Esophagus squamous epithelium (tissue), 5 donors: ENCODE results near the gene QRICH2. TPM values are rescaled to one million over a fixed set of nuclear protein-coding genes. Genes with fewer than 3 reads are reported as not detected.
"Not testable (repeated sequence)": the region's sequence is repeated elsewhere in the genome, so short reads cannot be mapped to it uniquely, and the experiment has no call there.

Experiments used
- DNase-seq: peaks from one replicate; lab custom pipeline; 2025; lab: John Stamatoyannopoulos, UW
- H3K27ac ChIP-seq, 4 donors: fragments of 200-600 bp; sonication (generic); one replicate each; pipeline ENCODE4 v1.5.1; 2016 to 2019; ENCODE audit warnings: mild to moderate bottlenecking in 1 of 4
- H3K27me3 ChIP-seq, 4 donors: fragments of 200-600 bp; sonication (generic); 1 replicate in 3 of 4; 2 replicates in 1 of 4; pipeline versions ENCODE4 v1.5.1 to v1.6.0; 2017 to 2021; ENCODE audit warnings: antibody characterized with exemption in 1 of 4
- H3K36me3 ChIP-seq, 3 donors: fragments of 200-600 bp; sonication (generic); one replicate each; pipeline ENCODE4 v1.5.1; 2016 to 2019
- H3K4me1 ChIP-seq, 3 donors: fragments of 200-600 bp; sonication (generic); one replicate each; pipeline ENCODE4 v1.5.1; 2017 to 2019
- H3K4me3 ChIP-seq, 4 donors: fragments of 200-600 bp; sonication (generic); 1 replicate in 3 of 4; 2 replicates in 1 of 4; pipeline ENCODE4 v1.5.1; 2016 to 2019; ENCODE audit warnings: mild to moderate bottlenecking in 2 of 4, moderate library complexity in 1 of 4
- H3K9me3 ChIP-seq, 3 donors: fragments of 200-600 bp; sonication (generic); one replicate each; pipeline ENCODE4 v1.5.1; 2016 to 2019
- POLR2A ChIP-seq, 4 donors: fragments of 450-650 bp; IDR thresholded peaks; one replicate each; pipeline ENCODE4 v1.6.1; 2017; ENCODE audit warnings: antibody characterized with exemption in 4 of 4, mild to moderate bottlenecking in 4 of 4, moderate library complexity in 3 of 4
- whole genome bisulfite sequencing, 2 donors: methylation state at CpG; one replicate each; pipeline ENCODE4 v1.1.5; 2018; 5-methylcytosine and 5-hydroxymethylcytosine counted together
- intact Hi-C: fragments of 100-400 bp; cut with DNase I; formaldehyde crosslinking; loops from one replicate; pipeline ENCODE4 v1.15.0; 2022
- total RNA-seq, 4 donors: library from RNA; depleted of rRNA; stranded (reverse); fragments of >200 nt; gene quantifications; one replicate each; pipeline ENCODE4 v1.1.0, GENCODE V29; 2016
- TF ChIP-seq, protein P1 (sequence below), 6 experiments: fragments of 450-650 bp in 4 of 6; fragments of 200-600 bp in 2 of 6; sonication (generic) in 2 of 6; IDR thresholded peaks; one replicate each; pipeline ENCODE4 v1.5.1; 2016 to 2019; ENCODE audit warnings: antibody characterized with exemption in 6 of 6, mild to moderate bottlenecking in 4 of 6, moderate library complexity in 4 of 6
- donor health status: DM: yes; HTN: yes; CAD: no.

The QRICH2 gene
- total RNA-seq, 4 donors from 2014 or later: 1.1 to 2.8 (median 1.8) TPM

- DNase-seq: peak; percentile 55
- H3K4me1 ChIP-seq: peaks cover 6 to 43% (median 7%) of the 10 kb centered on the region in 3 donors
- no CpG with 5 or more reads among the region's 75 CpGs for WGBS, 2 donors
- no peaks in the 10 kb centered on the region for H3K9me3 ChIP-seq
- H3K27me3 ChIP-seq: no peaks in the 10 kb centered on the region
- H3K36me3 ChIP-seq: peaks cover 0 to 3% (median 0%) of the 10 kb centered on the region in 3 donors
- intact Hi-C loops: no loop called here
- H3K4me3 ChIP-seq: peak within 1 kb of the TSS; percentile 67 to 97 (median 91)
- H3K27ac ChIP-seq: peak within 1 kb of the TSS; percentile 90 to 94 (median 92)
- TF ChIP-seq POLR2A (IDR thresholded peaks at IDR 0.05): peak in 2 of 4 donors; percentile 82 to 89
- TF ChIP-seq, protein P1, sequence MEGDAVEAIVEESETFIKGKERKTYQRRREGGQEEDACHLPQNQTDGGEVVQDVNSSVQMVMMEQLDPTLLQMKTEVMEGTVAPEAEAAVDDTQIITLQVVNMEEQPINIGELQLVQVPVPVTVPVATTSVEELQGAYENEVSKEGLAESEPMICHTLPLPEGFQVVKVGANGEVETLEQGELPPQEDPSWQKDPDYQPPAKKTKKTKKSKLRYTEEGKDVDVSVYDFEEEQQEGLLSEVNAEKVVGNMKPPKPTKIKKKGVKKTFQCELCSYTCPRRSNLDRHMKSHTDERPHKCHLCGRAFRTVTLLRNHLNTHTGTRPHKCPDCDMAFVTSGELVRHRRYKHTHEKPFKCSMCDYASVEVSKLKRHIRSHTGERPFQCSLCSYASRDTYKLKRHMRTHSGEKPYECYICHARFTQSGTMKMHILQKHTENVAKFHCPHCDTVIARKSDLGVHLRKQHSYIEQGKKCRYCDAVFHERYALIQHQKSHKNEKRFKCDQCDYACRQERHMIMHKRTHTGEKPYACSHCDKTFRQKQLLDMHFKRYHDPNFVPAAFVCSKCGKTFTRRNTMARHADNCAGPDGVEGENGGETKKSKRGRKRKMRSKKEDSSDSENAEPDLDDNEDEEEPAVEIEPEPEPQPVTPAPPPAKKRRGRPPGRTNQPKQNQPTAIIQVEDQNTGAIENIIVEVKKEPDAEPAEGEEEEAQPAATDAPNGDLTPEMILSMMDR (IDR thresholded peaks at IDR 0.05): peak; percentile 25 to 52 (median 43)
Observed at GRCh38 chr17:76353599-76354316, 45.7 kb upstream of the QRICH2 start, which contains the start of gene PRPSAP1. Gene PRPSAP1 (minus strand): TSS chr17:76353916. CDS start chr17:76353703, 213 bp downstream.

DNA sequence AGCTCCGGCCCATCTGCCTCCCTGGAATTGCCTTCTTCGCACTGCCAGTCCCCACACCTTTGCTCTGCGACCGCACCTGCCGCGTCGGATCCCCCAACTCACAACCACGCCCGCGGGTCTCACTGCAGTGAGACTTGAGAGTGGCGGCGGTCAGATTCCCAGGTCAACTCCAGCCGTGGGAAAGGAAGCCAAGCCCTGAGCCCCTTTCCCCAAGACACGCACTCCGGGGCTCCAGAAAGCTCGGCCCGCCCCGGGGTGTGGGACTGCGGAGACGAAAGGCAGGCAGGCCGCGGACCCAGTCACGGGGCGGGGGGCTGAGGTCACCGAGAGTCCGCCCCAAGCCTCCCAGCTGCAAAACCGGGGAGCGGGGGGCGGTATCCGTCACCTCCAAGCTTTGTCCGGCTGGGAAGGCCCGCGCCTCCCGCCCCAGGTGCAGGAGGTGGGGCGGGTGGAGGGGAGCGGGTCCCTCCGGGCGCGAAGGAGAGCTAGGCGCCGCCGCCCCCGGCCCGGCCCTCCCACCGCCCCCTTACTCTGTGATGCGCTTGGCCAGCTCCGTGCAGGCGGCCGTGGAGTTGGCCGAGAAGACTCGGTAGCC is 45.0 kb upstream of the QRICH2 start:
- Histone ChIP-seq H3K27me3 (no peaks in the 10 kb centered on the region), H3K9me3 (no peaks in the 10 kb centered on the region), H3K4me3 (peak overlapping the region; percentile 67 to 97 (median 91)), H3K4me1 (peaks cover 6 to 43% (median 7%) of the 10 kb centered on the region in 3 donors), H3K36me3 (peaks cover 0 to 9% (median 0%) of the 10 kb centered on the region in 3 donors), H3K27ac (peak overlapping the region; percentile 90 to 94 (median 92))
- DNase-seq: no peak
- 0 to 1% methylated on average over 1 to 7 of the region's 51 CpGs for WGBS, 2 donors
- intact Hi-C loops: no loop called here
- TF ChIP-seq POLR2A (IDR thresholded peaks at IDR 0.05): no peak
- TF ChIP-seq, protein P1 (IDR thresholded peaks at IDR 0.05): no peak

DNA sequence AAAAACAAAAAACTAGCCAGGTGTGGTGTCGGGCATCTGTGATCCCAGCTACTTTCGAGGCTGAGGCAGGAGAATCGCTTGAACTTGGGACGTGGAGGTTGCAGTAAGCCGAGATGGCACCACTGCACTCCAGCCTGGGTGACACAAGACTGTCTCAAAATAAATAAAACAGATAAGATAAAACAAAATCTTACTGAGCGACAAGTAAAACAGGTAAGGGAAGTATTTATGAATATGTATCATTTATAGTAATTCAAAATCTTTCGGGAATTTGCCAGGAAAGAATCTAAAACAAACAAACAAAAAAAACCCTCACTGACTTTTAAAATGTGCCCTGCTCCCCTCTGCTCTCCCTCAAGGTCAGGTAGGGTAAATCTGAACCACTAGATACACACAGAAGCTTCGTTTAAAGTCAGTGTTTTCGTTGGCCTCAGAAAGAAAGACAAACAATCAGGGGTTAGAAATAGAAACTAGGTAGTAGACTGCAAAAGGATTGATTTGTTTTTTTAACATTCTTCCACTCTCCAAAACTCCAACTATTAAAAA is 43.5 kb upstream of the QRICH2 start:
- Histone ChIP-seq H3K4me1 (peaks cover 6 to 35% (median 7%) of the 10 kb centered on the region in 3 donors), H3K36me3 (peaks cover 0 to 24% (median 6%) of the 10 kb centered on the region in 3 donors), H3K27me3 (no peaks in the 10 kb centered on the region), H3K4me3 (peak overlapping the region in 1 of 4 donors; percentile 94), H3K9me3 (no peaks in the 10 kb centered on the region), H3K27ac (no peak overlapping the region)
- TF ChIP-seq POLR2A (IDR thresholded peaks at IDR 0.05): no peak
- TF ChIP-seq, protein P1 (IDR thresholded peaks at IDR 0.05): no peak
- WGBS, 2 donors: 63 to 77% methylated on average over 9 of the region's 9 CpGs
- intact Hi-C loops: no loop called here
- no peak for DNase-seq

GRCh38 chr17:76350463-76350862 is 42.4 kb upstream of the QRICH2 start:
- 84 to 87% methylated on average over 4 to 5 of the region's 5 CpGs for WGBS, 2 donors
- no peak overlapping the region for H3K4me3 ChIP-seq

GRCh38 chr17:76346936-76347335 is 38.9 kb upstream of the QRICH2 start:
- H3K4me1 ChIP-seq: peaks cover 0 to 12% (median 0%) of the 10 kb centered on the region in 3 donors
- H3K27ac ChIP-seq, H3K9me3 ChIP-seq, DNase-seq, H3K27me3 ChIP-seq, H3K4me3 ChIP-seq: not testable (repeated sequence)
- H3K36me3 ChIP-seq: peaks cover 5 to 69% (median 16%) of the 10 kb centered on the region in 3 donors
- intact Hi-C loops: loop anchor here (5.0 kb wide), 1 partner anchor 35 kb away; no protein-coding TSS in a partner anchor
- 92 to 95% methylated on average over 9 to 10 of the region's 11 CpGs for WGBS, 2 donors

More at GRCh38 chr17:76350463-76350862, 42.4 kb upstream of the QRICH2 start:
- DNase-seq: no peak
- H3K27ac ChIP-seq: no peak overlapping the region
- H3K27me3 ChIP-seq: no peaks in the 10 kb centered on the region
- H3K4me1 ChIP-seq: peaks cover 6 to 34% (median 7%) of the 10 kb centered on the region in 3 donors
- TF ChIP-seq POLR2A (IDR thresholded peaks at IDR 0.05): no peak
- TF ChIP-seq, protein P1 (IDR thresholded peaks at IDR 0.05): no peak
- intact Hi-C loops: no loop called here
- H3K36me3 ChIP-seq: peaks cover 0 to 36% (median 6%) of the 10 kb centered on the region in 3 donors
- H3K9me3 ChIP-seq: no peaks in the 10 kb centered on the region
